Measurements from ENCODE around the gene AARS2.

- no peak for TF ChIP-seq POLR2A (IDR thresholded peaks at IDR 0.05)
- TF ChIP-seq, protein P1, sequence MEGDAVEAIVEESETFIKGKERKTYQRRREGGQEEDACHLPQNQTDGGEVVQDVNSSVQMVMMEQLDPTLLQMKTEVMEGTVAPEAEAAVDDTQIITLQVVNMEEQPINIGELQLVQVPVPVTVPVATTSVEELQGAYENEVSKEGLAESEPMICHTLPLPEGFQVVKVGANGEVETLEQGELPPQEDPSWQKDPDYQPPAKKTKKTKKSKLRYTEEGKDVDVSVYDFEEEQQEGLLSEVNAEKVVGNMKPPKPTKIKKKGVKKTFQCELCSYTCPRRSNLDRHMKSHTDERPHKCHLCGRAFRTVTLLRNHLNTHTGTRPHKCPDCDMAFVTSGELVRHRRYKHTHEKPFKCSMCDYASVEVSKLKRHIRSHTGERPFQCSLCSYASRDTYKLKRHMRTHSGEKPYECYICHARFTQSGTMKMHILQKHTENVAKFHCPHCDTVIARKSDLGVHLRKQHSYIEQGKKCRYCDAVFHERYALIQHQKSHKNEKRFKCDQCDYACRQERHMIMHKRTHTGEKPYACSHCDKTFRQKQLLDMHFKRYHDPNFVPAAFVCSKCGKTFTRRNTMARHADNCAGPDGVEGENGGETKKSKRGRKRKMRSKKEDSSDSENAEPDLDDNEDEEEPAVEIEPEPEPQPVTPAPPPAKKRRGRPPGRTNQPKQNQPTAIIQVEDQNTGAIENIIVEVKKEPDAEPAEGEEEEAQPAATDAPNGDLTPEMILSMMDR (IDR thresholded peaks at IDR 0.05), result no peak
Observed at GRCh38 chr6:44269921-44270525, 43.1 kb downstream of the AARS2 start, which contains the start of gene TMEM151B.

All from body of pancreas (tissue), 4 donors.